CD4-positive, alpha-beta T cell treated with Interleukin-1 beta for 1 hour (primary cell): Measurements from ENCODE around the gene TECPR2.
"Not testable (repeated sequence)": the region's sequence is repeated elsewhere in the genome, so short reads cannot be mapped to it uniquely, and the experiment has no call there.

ENCODE experiments used
- DNase-seq, 2 donors: peaks; one replicate each; pipeline ENCODE4 v3.0.0-alpha.2; 2020 to 2022

Gene TECPR2

GRCh38 chr14:102362545-102363181 is at the start of gene TECPR2, which contains the start of gene CINP:
Gene TECPR2 (plus strand): TSS chr14:102362941. CDS start chr14:102376722, 13,781 bp downstream.
Gene CINP (minus strand): TSS chr14:102362890. CDS start chr14:102362851, 39 bp downstream.
- peak; percentile 95 for DNase-seq

- DNase-seq = peak; percentile 81 to 82
These were observed 48.3 kb upstream of the TECPR2 start for GRCh38 chr14:102314242-102315011.

GRCh38 chr14:102315121-102315520 is 47.6 kb upstream of the TECPR2 start:
- no peak for DNase-seq

GRCh38 chr14:102316338-102316742 is 46.4 kb upstream of the TECPR2 start:
- DNase-seq = peak; percentile 28 to 58

GRCh38 chr14:102316743-102317563 is 45.8 kb upstream of the TECPR2 start:
- DNase-seq = peak; percentile 92 to 95

- peak; percentile 25 to 49 for DNase-seq
These were observed 45.0 kb upstream of the TECPR2 start for GRCh38 chr14:102317564-102318248.

GRCh38 chr14:102318781-102319276 is 43.9 kb upstream of the TECPR2 start:
- no peak for DNase-seq

- DNase-seq = peak; percentile 93 to 94
These were observed 43.2 kb upstream of the TECPR2 start, which contains the start of gene ZNF839 for GRCh38 chr14:102319351-102320032. Gene ZNF839 (plus strand): TSS chr14:102319746. CDS start chr14:102319766, 20 bp downstream.

- DNase-seq = peak; percentile 51 to 53
These were observed 42.6 kb upstream of the TECPR2 start for GRCh38 chr14:102320033-102320660.

GRCh38 chr14:102320671-102321455 is 41.9 kb upstream of the TECPR2 start:
- no peak for DNase-seq

- no peak for DNase-seq
These were observed 41.0 kb upstream of the TECPR2 start for GRCh38 chr14:102321456-102322422.

GRCh38 chr14:102323102-102323501 is 39.6 kb upstream of the TECPR2 start:
- DNase-seq = peak; percentile 31 to 38

GRCh38 chr14:102325791-102326345 is 36.9 kb upstream of the TECPR2 start:
- DNase-seq = no peak

GRCh38 chr14:102326583-102326982 is 36.2 kb upstream of the TECPR2 start:
- DNase-seq = no peak

GRCh38 chr14:102329381-102329780 is 33.4 kb upstream of the TECPR2 start:
- not testable (repeated sequence) for DNase-seq

- no peak for DNase-seq
These were observed 31.9 kb upstream of the TECPR2 start for GRCh38 chr14:102330806-102331205.

- no peak for DNase-seq
These were observed 29.4 kb upstream of the TECPR2 start for GRCh38 chr14:102333390-102333789.

- no peak for DNase-seq
These were observed 28.7 kb upstream of the TECPR2 start for GRCh38 chr14:102333795-102334705.
